Effector CD4-positive, alpha-beta T cell (primary cell): Measurements from ENCODE around the gene STPG3.
"Not testable (repeated sequence)": the region's sequence is repeated elsewhere in the genome, so short reads cannot be mapped to it uniquely, and the experiment has no call there.

Source experiments
- DNase-seq: peaks from one replicate; pipeline ENCODE4 v3.0.0-alpha.2; 2020

STPG3 gene

DNA sequence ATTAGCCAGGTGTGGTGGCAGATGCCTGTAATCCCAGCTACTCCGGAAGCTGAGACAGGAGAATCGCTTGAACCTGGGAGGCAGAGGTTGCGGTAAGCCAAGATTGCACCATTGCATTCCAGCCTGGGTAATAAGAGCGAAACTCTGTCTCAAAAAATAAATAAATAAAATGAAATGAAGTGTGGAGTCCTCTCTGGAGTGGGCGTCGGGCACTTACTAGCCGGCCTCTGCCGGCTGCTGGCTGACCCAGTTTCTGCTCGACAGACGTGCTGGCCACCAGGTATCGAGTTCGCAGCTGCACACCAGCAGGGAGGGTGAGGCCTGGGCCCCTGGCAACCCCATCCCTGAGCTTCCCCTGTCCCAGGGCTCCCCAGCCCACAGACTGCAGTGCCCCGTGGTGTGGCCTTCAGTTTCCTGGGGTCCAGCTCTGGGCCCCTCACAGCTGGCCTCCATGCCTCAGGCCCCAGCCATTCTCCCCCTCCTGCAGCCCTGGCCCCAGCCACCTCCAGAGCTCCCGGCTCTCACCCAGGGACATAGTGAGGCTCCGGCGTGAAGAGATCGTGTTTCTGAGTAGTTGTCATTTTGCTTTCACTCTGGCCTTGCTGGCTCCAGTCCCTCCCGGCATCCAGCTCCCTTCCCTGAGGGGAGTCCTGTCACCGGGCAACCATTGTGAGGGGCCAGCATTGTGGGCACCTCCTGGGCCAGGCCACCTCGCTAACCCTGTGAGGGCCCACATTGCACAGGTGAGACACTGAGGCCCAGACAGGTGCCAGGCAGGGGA is 3.8 kb upstream of the STPG3 start:
- no peak for DNase-seq

DNA sequence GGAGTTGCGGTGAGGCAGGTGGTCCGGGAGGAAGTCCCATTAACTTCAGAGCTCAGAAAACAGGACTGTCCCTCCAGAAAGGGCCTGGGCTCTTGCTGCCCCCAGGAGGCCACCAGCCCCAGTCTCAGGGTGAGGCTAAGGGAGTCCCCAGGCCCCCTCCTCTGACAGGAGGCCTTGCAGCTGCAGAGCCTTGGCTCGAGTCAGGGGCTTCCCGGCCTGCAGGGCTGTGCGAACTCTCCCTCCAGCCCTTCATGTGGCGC is 3.2 kb upstream of the STPG3 start:
- DNase-seq, result no peak

DNA sequence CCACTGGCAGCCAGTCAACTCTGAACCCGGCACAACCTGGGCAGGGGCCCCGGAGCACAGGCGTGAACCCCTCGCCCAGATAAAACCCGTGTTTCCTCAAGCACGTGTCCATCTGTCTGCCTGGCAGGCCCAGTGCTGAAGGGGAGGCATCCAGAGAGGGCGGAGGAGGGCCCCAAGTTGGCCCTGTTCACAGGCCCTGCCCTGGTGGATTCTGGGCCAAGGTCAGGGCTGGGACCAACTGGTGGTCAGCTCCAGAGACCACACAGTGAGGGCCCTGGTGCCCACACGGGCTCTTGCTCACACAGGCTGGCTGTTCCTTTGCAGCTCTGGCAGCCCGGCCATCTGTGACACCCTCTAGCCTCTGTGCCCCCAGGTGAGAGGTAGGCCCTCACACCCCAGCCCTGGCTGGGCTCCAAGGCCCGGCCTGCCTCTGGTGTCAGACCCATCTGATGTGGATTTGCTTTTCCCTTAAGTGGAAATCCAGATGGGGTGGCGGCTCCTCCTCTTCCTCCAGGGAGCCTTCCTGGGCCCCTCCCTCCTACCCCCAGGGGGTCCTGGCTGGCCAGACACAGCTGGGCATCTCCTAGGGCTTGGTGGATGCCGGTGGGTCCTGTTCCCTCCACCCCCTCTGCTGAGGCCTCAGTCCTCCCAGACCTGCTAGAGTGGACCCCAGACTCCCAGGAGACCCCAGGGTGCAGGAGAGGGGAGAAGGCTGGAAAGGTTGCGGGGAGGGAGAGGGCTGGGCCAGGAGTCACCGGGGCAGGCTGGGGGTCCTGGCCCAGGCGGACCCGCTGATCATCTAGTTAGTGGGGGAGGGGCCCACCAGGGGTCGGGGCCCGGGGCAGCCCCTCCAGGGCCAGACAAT is 525 bp upstream of the STPG3 start:
- no peak for DNase-seq

DNA sequence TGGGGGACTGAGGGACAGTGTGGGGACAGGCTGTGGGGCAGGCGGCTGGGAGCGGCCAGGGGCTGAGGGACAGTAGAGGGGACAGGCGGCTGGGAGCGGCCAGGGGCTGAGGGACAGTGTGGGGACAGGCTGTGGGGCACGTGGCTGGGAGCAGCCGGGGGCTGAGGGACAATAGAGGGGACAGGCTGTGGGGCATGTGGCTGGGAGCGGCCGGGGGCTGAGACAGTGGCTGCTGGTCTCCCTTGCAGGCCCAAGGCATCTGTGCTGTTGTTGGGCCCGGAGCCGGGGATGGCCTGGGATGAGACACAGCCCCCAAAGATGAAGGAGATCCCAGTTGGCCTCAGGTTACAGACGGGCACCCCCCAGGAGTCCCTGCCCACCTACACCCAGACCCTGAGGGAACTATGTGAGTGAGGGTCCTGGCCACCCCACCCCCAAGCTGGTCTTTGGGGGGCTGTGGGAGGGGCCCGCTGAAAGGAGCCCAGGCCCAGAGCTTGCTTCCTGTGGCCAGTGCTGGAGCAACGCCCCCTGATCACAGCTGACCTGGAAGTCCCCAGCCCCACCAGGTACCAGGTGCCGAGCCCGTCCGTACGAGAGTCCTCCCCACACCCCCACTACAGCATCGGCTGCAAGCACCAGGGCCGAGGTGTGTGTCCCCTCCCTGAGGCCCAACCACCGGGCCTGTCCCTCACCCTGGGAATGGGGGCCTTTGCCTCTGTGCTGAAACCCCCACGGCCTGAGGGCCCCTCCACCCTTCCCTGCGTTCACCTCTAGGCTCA is 593 bp downstream of the STPG3 start:
- DNase-seq, result no peak

DNA sequence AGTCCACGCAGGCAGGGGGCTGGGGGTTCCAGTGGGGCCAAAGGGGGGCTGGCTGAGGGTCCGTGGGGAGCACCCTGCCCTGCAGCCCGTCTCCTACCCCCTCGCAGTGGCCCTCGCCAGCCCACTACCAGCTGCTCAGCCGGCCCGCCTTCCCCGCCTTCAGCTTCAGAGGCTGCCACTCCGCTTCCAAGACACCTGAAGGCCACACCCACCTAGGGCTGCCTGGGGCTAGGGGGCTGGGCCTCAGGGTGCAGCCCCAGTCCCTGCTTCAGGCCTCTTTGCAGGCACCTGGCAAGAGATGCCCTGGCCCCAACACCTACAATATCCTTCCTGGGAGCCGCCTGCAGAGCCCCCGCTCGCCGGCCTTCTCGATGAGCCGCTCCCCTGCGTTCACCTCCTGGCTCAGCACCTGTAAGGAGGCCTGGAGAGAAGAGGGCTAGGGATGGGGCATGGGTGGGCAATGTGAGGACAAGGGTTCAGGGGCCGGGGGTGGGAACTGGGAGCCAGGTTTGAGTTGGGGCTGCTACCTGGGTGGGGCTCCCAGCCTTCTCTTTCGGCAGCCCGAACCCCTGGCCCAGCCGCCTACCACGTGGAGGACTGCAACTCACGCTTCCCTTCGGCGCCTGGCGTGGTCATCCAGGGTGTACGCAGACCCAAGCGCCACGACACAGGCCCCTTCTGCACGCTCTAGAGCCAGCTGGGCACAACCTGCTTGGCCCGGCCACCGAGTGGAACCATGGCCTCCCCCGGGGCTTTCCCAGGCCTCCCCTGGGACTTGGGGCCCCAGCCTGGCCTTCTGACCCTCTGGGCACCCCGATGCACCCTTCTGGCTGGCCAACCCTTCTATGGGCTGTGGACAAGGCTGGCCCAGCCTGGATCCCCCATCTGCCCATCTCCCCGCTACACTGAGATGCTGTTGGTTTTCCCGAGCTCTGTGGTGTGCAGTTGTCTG is 1.7 kb downstream of the STPG3 start:
- DNase-seq, result no peak

DNA sequence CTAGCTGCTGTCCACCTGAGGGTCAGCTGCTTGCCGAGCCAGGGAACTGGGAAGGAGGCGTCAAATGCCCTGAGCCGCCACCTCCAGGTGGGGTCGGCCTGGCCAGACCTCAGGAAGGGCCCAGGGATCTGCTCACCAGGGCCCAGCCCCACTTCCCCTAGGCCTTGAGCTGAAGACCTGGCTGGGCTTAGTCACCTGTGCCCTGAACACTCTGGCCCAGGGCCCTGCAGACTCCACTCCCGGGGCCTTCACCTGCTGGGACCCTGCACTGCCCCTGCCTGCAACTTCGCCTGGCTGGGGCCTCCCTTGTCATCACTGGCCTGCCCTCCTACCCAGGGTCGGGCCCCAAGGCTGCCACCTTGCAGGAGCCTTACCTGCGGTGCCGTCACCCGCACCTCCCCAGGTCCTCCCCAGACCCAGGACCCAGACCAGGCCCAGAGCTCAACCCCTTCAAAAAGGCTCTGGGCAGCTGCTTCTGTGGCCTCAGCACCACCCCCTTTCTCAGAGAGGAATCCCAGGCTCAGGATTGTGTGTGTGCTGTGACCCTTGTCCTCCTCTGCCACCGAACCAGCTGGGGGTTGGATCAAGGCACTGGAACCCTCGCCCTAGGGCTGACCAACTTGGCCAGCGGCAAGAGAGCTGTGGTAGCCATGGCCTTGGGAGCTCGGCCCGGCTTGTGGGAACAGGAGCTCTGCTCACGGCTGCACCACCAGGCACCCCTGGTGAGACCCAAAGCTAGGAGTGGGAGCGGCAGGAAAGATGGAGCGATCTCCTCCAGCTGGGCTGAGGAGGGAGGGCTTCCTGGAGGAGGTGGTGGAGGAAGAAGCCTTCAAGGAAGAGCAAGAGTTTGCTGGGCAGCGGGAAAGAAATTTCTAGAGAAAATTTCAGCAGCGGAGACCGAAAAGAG is 2.9 kb downstream of the STPG3 start:
- DNase-seq, result no peak

DNA sequence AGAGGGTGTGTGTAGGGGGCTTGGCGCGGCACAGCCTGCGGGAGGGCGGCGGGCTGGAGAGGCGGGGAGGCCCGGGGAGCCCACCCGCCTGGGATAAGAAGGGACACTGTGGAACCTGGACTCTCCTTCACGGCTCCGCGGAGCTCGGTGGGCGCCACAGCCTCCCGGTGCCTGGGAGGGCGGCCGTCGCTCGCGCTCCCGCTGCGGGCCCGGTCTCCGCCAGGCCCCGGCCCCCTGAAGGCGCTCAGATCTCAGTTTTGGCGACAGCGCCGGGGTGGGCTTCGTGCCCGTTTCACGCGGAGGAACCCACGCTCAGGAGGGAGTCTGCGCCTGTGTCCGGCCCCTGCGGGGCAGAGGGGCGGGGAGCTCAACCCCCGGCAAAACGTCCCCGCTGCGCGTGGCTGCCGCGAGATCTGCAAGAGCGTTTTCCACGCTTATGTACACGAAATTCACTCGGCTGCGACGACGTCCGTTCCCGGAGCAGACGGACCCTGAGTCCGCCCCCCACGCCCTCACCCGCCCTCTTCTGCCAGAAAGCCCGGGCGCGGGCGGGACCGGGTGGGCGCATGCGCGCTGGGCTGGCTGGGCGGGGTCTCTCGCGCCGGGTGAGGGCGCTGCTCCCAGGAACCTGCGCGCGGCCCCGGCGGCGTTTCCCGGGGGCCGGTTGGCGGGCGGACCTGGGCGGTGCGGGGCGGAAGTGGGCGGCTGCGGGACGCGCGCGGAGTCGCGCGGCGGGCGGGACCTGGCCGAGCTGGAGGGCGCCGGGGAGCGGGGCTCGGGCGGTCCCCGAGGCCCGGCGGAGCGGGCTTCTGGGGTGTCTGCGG is 3.8 kb downstream of the STPG3 start, which contains the start of gene NELFB:
Gene NELFB, plus strand, starts transcription at position 704 of the 824 bp plus-strand sequence.
- peak; percentile 95 for DNase-seq

DNA sequence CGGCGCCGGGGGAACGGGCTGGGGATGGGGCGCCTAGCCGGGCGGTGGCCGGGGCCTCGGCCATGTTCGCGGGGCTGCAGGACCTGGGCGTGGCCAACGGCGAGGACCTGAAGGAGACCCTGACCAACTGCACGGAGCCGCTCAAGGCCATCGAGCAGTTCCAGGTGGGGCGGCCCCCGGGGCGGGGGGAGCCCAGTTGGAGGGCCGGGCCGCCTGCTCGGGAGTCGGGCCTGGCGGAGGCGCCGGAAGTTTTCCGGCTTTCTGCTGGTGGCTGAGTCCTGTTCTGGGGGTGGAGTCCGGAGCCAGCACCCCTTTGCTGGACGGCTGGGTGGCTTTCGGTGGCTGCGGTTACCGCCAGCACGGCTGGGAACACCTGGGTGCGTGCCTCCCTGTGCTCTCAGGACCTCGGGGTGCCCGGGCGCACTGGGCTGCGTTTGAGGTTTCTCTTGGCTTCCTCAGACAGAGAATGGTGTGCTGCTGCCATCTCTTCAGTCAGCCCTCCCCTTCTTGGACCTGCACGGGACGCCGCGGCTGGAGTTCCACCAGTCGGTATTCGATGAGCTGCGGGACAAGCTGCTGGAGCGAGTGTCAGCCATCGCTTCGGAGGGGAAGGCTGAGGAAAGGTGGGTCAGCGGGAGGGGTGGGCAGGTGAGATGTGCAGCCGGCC is 4.5 kb downstream of the STPG3 start:
- DNase-seq, result no peak

DNA sequence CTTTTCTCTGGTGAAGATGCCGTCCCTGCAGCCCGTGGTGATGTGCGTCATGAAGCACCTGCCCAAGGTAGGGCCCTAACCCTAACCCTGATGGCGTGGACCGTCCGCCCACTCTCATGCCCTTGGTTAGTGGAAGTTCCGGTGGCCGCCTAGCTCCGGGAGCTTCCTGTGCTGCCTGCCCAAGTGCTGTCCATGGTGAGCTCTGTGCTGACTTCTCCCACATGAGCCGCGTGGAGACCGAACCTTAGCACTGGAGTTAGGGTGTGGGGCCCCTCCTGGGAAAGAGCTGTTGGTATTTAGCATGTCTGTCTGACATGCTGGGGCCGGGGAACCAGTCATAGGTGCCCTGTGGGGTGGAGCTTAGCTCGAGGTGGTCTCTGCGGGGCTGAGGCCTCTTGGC is 5.3 kb downstream of the STPG3 start:
- DNase-seq, result no peak

DNA sequence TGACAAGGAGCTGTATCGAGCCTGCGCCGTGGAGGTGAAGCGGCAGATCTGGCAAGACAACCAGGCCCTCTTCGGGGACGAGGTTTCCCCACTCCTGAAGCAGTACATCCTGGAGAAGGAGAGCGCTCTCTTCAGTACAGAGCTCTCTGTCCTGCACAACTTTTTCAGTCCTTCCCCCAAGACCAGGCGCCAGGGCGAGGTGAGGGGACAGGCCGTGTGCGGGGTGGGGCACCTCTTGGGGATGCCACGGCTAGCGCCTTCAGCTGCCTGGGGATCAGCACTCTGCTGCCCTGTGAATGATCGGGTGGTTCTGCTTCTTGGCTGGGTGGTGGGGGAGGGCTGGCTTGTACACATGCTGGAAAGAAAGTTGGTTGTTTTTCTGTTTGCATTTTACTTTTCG is 5.8 kb downstream of the STPG3 start:
- DNase-seq, result no peak

DNA sequence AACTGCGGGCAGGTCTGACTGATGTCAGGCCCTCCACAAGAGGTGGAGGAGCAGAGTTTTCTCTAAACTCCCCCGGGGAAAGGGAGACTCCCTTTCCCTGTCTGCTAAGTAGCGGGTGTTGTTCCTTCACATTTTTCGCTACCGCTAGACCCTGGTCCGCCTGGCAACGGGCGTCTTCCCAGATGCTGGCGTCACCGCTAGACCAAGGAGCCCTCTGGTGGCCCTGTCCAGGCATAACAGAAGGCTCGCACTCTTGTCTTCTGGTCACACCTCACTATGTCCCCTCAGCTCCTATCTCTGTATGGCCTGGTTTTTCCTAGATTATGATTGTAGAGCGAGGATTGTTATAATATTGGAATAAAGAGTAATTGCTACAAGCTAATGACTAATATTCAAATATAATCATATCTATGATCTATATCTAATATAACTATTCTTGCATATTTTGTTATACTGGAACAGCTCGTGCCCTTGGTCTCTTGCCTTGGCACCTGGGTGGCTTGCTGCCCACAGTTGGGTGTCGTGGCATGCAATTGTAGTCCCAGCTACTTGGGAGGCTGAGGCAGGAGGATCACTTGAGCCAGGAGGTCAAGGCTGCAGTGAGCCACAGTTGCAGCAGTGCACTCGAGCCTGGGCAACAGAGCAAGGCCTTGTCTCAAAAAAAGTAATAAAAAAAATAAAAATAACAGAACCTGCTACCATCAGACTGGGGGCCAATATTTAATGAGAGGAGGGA is 11.3 kb downstream of the STPG3 start:
- not testable (repeated sequence) for DNase-seq

DNA sequence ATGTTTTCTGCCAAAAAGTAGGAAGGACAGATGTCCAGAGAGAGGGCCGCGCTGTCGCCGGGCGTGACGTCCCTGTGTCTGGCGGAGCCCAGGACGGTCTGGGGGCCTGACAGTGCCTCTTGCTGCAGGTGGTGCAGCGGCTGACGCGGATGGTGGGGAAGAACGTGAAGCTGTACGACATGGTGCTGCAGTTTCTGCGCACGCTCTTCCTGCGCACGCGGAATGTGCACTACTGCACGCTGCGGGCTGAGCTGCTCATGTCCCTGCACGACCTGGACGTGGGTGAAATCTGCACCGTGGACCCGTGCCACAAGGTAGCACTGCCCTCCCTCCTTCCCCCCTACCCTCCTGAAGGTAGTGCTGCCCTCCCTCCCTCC is 11.8 kb downstream of the STPG3 start:
- no peak for DNase-seq

DNA sequence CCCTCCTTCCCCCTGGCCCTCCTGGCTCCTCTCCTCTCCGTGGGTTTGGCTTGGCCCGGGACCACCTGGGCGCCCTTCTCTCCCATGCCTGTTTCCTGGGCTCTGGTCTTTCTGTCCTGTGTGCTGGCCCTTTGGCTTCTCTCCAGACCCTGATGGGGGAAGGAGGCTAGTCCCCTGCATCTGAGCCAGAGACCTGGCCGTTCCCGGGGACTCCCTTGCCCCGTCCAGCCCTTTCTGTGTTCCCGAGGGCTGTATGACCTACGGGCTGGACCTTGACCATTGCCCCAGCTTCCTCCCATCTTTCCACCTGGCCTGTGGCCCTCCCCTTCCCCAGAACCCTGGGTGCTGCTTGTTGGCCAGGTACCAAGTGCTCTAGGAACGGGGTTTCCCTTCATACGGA is 12.4 kb downstream of the STPG3 start:
- no peak for DNase-seq

DNA sequence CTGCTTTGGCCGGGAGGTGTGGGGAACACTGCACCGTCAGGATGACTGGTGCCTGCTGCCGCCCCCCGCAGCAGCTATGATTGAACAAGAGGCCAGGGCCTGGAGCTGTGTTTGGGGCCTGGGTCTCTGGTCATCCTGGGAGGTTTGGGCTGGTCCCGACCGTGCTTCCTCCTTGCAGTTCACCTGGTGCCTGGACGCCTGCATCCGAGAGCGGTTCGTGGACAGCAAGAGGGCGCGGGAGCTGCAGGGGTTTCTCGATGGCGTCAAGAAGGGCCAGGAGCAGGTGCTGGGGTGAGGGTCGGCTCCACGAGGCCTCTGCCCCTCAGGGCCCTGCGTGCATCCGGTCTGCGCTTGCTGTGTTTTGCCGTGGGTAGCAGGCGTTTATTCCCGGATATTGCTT is 13.0 kb downstream of the STPG3 start:
- no peak for DNase-seq

DNA sequence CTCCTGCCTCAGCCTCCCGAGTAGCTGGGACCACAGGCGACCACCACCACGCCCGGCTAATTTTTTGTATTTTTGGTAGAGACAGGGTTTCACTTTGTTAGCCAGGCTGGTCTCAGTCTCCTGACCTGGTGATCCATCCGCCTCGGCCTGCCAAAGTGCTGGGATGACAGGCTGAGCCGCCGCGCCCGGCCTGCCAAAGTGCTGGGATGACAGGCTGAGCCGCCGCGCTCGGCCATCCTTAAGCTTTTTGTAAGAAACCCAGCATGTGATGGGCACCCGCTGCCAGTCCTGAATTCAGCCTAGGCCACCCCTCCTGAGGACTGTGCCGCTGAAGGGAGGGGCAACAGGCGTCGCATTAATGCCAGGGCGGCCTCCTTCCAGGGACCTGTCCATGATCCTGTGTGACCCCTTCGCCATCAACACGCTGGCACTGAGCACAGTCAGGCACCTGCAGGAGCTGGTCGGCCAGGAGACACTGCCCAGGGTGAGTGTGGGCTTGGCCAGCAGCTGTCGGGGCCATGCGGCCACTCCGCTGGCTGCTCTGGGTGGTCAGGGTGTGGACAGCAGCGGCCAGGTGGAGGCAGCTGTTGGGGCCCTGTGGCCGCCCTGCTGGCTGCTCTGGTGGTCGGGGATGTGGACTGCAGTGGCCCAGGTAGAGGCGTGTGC is 14.5 kb downstream of the STPG3 start:
- no peak for DNase-seq

DNA sequence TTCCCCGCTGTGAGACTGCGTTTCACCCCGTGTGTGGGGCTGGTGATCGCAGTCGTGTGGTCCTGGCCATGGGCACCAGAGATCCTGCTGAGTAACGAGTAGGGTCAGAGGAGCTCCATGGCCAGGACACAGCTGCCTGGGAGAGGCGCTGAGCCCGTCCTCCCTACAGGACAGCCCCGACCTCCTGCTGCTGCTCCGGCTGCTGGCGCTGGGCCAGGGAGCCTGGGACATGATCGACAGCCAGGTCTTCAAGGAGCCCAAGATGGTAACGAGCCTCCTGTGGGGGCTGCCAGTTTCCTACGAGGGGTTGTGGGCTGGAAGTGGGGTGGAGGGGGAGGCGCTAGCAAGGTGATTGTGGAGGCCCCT is 15.1 kb downstream of the STPG3 start:
- DNase-seq, result no peak

DNA sequence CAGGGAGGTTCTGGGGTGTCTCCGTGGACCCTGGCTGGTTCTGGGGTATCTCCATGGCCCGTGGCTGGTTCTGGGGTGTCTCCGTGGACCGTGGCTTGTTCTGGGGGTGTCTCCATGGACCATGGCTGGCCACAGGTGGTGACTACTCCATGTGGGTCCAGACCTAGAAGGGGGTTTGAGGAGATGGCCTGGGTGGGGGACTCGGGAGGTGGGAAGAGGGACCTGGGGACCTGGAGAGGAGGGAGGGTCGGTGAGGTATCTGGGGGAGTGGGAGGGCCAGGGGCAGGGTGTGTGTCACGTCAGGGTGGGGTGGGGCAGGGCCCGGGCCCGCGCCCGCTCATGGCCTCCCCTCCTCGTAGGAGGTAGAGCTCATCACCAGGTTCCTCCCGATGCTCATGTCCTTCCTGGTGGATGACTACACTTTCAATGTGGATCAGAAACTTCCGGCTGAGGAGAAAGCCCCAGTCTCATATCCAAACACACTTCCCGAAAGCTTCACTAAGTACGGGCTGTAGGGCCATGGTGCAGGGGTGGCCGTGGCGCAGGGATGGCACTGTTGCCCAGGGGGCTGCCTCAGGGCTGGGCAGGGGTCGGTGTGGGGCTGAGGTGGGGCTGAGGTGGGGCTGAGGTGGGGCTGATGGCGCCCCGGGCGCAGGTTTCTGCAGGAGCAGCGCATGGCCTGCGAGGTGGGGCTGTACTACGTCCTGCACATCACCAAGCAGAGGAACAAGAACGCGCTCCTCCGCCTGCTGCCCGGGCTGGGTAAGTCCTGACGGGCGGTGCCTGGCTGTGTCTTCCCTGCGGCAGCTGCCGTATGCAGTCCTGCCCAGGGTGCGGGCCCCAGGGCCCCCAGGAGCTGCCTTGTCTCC is 15.7 kb downstream of the STPG3 start:
- DNase-seq, result no peak

DNA sequence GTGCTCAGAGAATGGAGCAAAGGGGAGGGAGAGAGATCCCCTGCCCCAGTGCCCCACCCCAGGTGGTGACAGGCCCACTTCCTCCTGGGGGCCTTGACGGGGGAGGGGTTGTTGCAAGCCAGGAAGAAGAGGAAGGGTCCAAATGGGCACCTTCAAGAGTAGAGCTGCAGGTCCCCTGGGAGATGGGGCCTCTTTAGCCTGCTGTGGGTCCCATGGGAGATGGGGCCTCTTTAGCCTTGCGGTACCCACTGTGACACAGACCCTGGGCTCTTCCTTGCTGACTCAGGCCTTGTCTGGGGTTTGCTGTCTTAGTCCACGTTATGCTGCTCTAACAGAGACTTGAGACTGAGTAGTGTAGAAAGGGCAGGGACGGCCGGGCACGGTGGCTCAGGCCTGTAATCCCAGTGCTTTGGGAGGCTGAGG is 16.9 kb downstream of the STPG3 start:
- DNase-seq, result no peak
